Hematopoietic multipotent progenitor cell treated with erythropoietin and hydrocortisone succinate and interleukin-3 and kit ligand, for 17 days (in vitro differentiated cells): Measurements from ENCODE around the gene PRPSAP1.

Experiments used
- DNase-seq: peaks from one replicate; pipeline ENCODE4 v3.0.0-alpha.2; 2015; ENCODE audit warnings: low spot score

Gene PRPSAP1

GRCh38 chr17:76265624-76266243 lies 88.0 kb downstream of the PRPSAP1 start:
- peak; percentile 51 for DNase-seq

DNA sequence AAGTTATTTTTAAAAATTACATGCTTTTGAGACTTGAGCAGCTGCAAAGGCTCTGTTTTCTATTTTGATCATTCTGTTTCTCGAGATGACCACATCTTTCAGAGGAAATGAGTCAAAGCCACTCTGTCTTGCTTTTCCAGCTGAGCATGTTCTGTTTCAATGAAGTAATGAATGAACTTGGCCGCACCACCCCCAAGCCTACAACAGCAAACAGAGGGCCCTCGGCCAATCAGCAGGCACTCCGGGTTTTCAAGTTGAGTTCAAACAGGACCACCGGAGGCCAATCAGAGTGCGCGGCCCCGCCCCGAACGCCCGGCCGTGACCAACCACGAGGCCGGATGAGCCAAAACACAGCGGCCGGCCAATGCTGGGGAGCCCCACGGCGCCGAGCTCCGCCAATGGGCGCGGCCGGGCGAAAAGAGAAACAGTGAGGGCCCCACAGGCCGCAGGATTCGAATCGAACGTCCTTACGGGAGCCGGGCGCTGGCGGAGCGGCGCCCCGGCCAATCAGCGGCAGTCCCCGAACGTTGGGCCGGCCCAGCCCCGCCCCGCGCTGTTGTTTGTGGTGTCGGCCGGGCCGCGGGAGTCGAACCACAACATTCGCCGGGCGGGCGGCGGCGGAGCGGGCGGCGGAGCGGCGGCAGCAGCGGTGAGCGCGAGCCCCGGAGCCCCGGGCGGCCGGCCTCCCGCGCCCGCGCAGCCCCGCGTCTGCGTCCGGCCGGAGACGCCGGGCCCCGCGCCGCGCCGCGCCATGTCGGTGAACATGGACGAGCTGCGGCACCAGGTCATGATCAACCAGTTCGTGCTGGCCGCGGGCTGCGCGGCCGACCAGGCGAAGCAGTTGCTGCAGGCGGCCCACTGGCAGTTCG lies 88.7 kb downstream of the PRPSAP1 start, which contains the start of gene UBALD2:
Gene UBALD2, plus strand, starts transcription at position 594 of the 869 bp plus-strand sequence. Its CDS starts 158 bp downstream, at position 752.
- peak; percentile 97 for DNase-seq

- no peak for DNase-seq
Observed at GRCh38 chr17:76264425-76264754, 89.3 kb downstream of the PRPSAP1 start.

- DNase-seq: no peak
Observed at GRCh38 chr17:76263896-76264295, 89.8 kb downstream of the PRPSAP1 start.

DNA sequence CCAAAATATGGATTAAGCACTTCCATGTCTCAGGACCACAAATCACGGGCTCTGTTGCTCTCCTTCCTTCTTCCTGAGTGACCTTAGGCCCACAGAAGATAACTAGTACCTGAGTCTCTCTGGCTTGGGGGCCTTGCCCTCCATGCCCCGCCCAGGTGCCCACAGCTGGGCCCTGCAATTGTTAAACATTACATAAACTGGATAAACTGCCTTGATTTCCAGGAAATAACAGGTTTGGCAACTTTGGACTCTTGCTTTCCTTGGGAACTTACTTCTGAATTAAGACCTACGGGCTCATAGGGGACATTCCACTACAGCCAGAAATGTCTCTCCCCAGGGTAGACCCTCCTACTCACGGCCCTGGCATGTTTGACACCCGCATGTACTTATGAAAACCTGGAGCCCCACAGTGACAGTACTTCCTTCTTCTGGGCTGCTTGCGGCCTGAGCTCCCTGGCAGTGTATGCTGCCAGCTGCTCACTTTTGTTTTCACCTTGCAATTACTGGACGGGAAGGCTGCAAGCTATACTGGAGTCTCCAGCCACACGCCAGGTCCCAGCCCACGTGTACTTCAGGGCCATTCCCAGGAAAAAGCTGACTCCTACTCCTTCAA lies 90.9 kb downstream of the PRPSAP1 start:
- no peak for DNase-seq

DNA sequence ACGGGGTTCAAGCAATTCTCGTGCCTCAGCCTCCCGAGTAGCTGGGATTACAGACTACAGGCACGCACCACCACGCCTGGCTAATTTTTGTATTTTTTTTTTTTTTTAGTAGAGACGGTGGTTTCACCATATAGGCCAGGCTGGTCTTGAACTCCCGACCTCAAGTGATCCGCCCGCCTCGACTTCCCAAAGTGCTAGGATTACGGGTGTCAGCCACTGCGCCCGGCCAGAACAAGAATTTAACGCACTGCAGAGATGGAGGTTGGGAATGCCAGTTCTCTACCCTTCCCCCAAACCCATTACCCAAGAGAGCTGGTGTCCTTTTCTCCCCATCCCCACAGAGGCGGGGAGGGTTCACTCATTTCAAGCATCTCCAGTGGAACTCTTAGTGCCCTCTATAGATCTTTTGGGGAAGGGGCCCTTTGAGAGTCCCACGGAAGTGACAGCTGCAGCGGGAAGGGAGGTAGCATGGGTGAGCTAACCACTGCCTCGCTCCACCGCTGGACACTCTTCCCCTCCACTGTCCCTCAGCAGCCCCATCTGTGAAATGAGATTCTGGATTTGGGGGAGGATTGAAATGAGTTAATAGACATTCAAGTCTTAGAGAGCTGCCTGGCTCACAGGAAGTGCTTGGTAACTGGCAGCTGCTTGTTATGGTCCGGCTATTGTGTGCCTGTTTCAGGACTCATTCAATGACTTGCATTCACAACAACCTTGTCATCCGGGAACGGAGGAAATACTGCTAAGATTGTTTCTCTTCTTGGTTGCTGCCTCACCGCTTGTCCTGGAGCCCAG lies 92.1 kb downstream of the PRPSAP1 start:
- DNase-seq: no peak

DNA sequence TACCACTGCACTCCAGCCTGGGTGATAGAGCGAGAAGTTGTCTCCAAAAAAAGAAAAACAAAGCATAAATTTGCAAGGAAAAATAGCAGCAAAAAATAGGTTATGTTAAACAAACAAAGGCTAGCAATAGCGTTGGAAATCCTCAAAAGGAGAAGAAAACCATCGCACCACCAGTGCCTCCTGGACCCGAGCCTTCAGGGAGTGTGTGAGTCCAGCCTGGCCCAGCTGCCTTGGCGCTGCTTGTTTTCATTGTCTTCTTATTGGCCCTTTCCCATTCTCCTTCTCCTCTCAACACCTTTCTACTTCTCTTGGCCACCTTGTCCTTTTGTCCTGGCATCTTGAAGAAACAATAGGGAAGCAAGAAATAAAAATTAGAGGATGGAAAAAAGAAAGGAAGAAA lies 93.0 kb downstream of the PRPSAP1 start:
- no peak for DNase-seq

DNA sequence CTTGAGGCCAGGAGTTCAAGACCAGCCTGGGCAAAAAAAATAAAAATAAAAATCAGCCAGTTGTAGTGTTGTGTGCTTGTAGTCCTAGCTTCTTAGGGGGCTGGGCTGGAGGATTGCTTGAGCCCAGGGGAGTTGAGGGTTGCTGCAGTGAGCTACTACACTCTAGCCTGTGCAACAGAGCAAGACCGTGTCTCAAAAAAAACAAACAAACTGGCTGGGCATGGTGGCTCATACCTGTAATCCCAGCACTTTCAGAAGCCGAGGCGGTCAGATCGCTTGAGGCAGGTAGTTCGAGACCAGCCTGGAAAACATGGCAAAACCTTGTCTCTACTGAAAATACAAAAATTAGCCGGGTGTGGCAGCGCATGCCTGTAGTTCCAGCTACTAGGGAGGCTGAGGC lies 93.5 kb downstream of the PRPSAP1 start:
- no peak for DNase-seq
